Kidney (tissue), 14 donors: ENCODE data around the gene SMIM14. TPM values are rescaled to one million over a fixed set of nuclear protein-coding genes. Genes with fewer than 3 reads are reported as not detected.

Source experiments
- DNase-seq, 5 donors: peaks; one replicate each; pipeline ENCODE4 v3.0.0-alpha.2; 2013 to 2020
- FAIRE-seq: peaks from 2 replicates; lab custom pipeline; 2012; peaks lifted over from hg19 to GRCh38; lab: Jason Lieb, UNC
- H3K27ac ChIP-seq, 2 donors: one replicate each; pipeline ENCODE4 v1.7.0; 2013; ENCODE audit warnings: low read depth in 2 of 2, low read length in 2 of 2, inconsistent platforms in 1 of 2
- H3K27me3 ChIP-seq: one replicate; pipeline ENCODE4 v1.7.1; 2013; ENCODE audit warnings: low read length, inconsistent platforms; ENCODE audit not compliant: control insufficient read depth, insufficient read depth
- H3K36me3 ChIP-seq, 3 donors: one replicate each; pipeline versions ENCODE4 v1.7.0 to v1.7.1; 2013; ENCODE audit warnings: low read length in 3 of 3, control low read depth in 1 of 3, inconsistent platforms in 1 of 3; ENCODE audit not compliant: insufficient read depth in 3 of 3, control insufficient read depth in 2 of 3
- H3K4me1 ChIP-seq, 3 donors: one replicate each; pipeline versions ENCODE4 v1.7.0 to v1.7.1; 2013; ENCODE audit warnings: low read length in 3 of 3, inconsistent platforms in 1 of 3, low read depth in 1 of 3; ENCODE audit not compliant: control insufficient read depth in 2 of 3, insufficient read depth in 2 of 3
- H3K4me3 ChIP-seq, 3 donors: one replicate each; pipeline versions ENCODE4 v1.7.0 to v1.8.1; 2013; ENCODE audit warnings: low read length in 3 of 3, control low read depth in 1 of 3, inconsistent platforms in 1 of 3
- H3K9ac ChIP-seq, 3 donors: one replicate each; pipeline versions ENCODE4 v1.7.0 to v1.7.1; 2013; ENCODE audit warnings: low read length in 3 of 3, control low read depth in 1 of 3, inconsistent platforms in 1 of 3
- H3K9me3 ChIP-seq, 3 donors: one replicate each; pipeline versions ENCODE4 v1.7.0 to v1.7.1; 2013; ENCODE audit warnings: low read length in 3 of 3, control low read depth in 1 of 3, inconsistent platforms in 1 of 3; ENCODE audit not compliant: control insufficient read depth in 2 of 3, insufficient read depth in 1 of 3
- intact Hi-C: fragments of 100-400 bp; cut with DNase I; formaldehyde crosslinking; loops from one replicate; pipeline ENCODE4 v1.11.1; 2022
- polyA plus RNA-seq: library from polyadenylated mRNA; stranded (reverse); fragments of 350-450 nt; fragmentation: Illumina TruSeq; extraction: RNeasy Lipid Tissue Mini Kit (QIAGEN cat#74804); gene quantifications from one replicate; pipeline ENCODE4 v1.2.3, GENCODE V29; 2014; ENCODE audit warnings: low read depth, low replicate concordance; ENCODE audit not compliant: insufficient read depth
- total RNA-seq: library from RNA; stranded (reverse); fragmentation: NEBNext Ultra II Directional; extraction: Animal tissue kit (Norgen Biotek cat#: 25700); gene quantifications from one replicate; pipeline ENCODE4 v1.2.1, GENCODE V29; 2021
- TF ChIP-seq, protein P1 (sequence below): IDR thresholded peaks from 3 replicates; pipeline ENCODE4 v1.5.1; 2012; ENCODE audit warnings: mild to moderate bottlenecking, moderate library complexity, borderline replicate concordance; ENCODE audit not compliant: insufficient read depth; ENCODE audit errors: extremely low read depth
- donor health status: control.
- donor health status: control.
- donor health status: control.
- donor health status: control.
- donor health status: control.
- donor health status: DM: yes; HTN: yes; CAD: no.
- donor health status: Normal renal cell carcinoma (clear cell type).

The SMIM14 gene
- total and polyA plus RNA-seq, 2 donors from 2014 or later = 26.3 to 64.2 TPM

GRCh38 chr4:39497909-39498726 is 140.5 kb downstream of the SMIM14 start:
- peaks cover 2 to 12% (median 7%) of the 10 kb centered on the region in 3 donors for H3K36me3 ChIP-seq
- no peak overlapping the region for H3K4me3 ChIP-seq
- no peak overlapping the region for H3K9ac ChIP-seq
- H3K27ac ChIP-seq = no peak overlapping the region
- TF ChIP-seq, protein P1, sequence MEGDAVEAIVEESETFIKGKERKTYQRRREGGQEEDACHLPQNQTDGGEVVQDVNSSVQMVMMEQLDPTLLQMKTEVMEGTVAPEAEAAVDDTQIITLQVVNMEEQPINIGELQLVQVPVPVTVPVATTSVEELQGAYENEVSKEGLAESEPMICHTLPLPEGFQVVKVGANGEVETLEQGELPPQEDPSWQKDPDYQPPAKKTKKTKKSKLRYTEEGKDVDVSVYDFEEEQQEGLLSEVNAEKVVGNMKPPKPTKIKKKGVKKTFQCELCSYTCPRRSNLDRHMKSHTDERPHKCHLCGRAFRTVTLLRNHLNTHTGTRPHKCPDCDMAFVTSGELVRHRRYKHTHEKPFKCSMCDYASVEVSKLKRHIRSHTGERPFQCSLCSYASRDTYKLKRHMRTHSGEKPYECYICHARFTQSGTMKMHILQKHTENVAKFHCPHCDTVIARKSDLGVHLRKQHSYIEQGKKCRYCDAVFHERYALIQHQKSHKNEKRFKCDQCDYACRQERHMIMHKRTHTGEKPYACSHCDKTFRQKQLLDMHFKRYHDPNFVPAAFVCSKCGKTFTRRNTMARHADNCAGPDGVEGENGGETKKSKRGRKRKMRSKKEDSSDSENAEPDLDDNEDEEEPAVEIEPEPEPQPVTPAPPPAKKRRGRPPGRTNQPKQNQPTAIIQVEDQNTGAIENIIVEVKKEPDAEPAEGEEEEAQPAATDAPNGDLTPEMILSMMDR = no peak
- intact Hi-C loops = no loop called here
- no peak for DNase-seq
- no peaks in the 10 kb centered on the region for H3K4me1 ChIP-seq
- no peaks in the 10 kb centered on the region for H3K9me3 ChIP-seq
- no peak for FAIRE-seq
- no peaks in the 10 kb centered on the region for H3K27me3 ChIP-seq

Other genes starting within 250 kb of the SMIM14 start
- not detected for gene KLB, start 231.9 kb downstream of the SMIM14 start, total RNA-seq
- gene KLB, start 231.9 kb downstream of the SMIM14 start, polyA plus RNA-seq = 0.41 TPM
- gene RPL9, start 179.9 kb downstream of the SMIM14 start, total RNA-seq = 1,087 TPM
- 2,403 TPM for gene RPL9, start 179.9 kb downstream of the SMIM14 start, polyA plus RNA-seq
- gene LIAS, start 179.8 kb downstream of the SMIM14 start, total RNA-seq = 14.9 TPM
- 30.5 TPM for gene LIAS, start 179.8 kb downstream of the SMIM14 start, polyA plus RNA-seq
- gene UGDH, start 111.4 kb downstream of the SMIM14 start, total RNA-seq = 79.4 TPM
- 28.2 TPM for gene UGDH, start 111.4 kb downstream of the SMIM14 start, polyA plus RNA-seq
- gene UBE2K, start 59.3 kb upstream of the SMIM14 start, total RNA-seq = 56.7 TPM
- gene UBE2K, start 59.3 kb upstream of the SMIM14 start, polyA plus RNA-seq = 59.6 TPM